GM18907 (cell line): Measurements from ENCODE around the gene CRKL.
A peak's percentile ranks its signal among the peaks of the same experiment; 100 is the strongest.

Source experiments
- ATAC-seq: cut with Tn5 transposase; IDR thresholded peaks from one replicate; pipeline ENCODE4 v1.9.1; 2021; ENCODE audit warnings: mild to moderate bottlenecking, moderate library complexity; ENCODE audit not compliant: unreplicated experiment

Gene CRKL

GRCh38 chr22:20994902-20995241 lies 77.7 kb downstream of the CRKL start:
- no peak for ATAC-seq

DNA sequence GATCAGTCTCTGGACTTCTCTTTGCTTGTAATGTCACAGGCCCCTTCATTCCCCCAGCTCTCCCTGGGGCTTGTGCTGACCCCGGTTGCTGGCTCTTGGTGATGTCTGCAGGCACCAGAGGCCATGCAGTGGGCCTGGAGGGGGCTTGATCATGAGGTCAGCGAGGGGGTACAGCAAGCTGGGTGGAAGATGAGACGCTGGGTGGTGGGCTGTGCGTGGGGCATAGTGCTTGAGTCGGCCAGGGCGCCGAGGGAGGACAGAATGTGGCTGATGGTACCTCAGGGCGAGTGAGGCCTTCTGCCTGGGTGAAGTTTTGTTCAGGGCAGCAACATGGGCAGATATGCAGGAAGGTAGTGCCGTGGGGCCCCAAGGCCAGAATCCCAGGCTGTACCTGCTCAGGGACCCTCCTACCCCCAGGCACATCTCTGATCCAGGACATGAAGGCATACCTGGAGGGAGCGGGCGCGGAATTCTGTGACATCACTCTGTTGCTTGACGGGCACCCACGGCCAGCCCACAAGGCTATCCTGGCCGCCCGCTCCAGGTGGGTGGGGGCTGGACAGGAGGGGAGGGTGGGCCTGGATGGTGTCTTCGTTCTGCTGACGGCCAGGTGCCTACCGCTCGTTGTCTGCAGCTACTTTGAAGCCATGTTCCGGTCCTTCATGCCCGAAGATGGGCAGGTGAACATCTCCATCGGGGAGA lies 78.3 kb downstream of the CRKL start:
- ATAC-seq = no peak

GRCh38 chr22:20996031-20996410 lies 78.8 kb downstream of the CRKL start:
- ATAC-seq = no peak

GRCh38 chr22:20996598-20997535 lies 79.7 kb downstream of the CRKL start:
- ATAC-seq = no peak

DNA sequence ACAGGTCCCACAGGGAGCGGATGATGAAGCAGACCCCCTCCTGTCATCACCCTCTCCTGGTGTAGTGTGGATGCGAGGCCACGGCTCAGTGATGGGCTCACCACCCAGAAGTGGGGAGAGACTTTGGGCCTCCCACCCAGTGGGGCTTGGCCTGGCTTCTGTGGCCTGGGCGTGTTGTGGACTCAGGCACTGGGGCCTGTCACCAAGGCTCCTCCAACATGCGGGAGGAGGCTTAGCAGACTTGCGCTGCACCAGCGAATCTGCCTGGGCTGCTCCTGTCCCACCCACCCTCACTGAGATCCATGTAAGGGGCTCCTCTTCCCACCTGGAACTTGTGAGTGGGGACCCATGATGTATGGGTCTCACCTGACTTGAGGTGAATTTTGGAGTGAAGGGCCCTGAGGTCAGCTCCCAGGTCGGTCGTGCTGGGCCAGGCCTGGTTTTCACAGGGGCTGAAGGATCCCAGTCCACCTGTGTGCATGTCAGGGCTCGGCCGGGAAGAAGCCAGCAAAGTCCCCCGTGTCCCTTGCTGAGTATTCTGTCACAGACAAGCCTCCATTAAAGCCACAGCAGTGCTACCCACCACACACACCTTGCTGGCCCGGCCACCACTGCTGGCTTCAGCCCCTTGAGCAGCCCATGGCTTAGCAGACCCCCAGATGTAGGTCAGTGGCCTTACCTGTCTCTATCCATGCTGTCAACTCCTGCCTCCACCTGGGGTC lies 80.5 kb downstream of the CRKL start:
- ATAC-seq = no peak

- no peak for ATAC-seq
Observed at GRCh38 chr22:20998411-20999336, 81.5 kb downstream of the CRKL start.

DNA sequence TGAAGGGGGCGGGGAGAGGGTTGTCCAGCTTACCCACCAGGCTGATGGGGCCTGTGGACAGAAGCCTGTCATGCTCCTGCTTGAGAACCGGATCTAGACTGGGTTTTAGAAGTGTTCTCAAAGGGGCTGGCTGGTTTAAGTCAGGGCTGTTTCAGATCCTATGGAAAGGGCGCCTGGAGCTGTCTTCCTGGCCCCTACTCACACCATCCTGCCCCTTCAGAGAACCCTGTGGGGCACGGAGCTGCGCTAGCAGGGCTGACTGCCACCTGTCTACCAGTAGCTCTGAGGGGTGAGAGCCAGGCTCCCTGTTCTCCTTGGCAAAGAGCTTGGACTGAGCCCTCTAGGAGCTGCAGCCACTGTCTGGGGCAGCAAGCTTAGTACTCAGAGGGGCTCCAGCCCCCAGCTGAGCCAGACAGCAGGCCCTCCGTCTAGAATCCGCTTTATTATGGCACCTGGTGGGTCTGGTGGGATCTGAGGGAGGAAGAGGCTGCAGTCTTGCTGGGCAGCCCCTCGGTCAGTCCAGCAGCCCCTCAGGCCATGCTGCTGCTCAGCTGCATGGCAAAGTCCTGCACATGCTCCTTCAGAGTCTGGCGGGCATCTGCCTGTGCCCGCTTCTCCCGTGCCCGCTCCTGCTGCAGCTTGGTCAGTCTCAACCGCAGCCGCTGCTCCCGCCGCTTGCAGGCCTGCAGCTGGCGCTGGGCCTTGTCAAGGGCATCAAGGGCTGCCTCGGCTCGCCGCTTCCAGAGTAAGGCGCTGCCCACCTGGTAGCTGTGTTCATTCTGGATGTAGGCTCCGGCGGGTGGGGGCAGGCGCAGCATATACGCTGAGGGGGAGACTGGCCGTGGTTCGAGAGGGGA lies 82.4 kb downstream of the CRKL start:
- no peak for ATAC-seq

GRCh38 chr22:21000207-21000986 lies 83.2 kb downstream of the CRKL start:
- no peak for ATAC-seq

DNA sequence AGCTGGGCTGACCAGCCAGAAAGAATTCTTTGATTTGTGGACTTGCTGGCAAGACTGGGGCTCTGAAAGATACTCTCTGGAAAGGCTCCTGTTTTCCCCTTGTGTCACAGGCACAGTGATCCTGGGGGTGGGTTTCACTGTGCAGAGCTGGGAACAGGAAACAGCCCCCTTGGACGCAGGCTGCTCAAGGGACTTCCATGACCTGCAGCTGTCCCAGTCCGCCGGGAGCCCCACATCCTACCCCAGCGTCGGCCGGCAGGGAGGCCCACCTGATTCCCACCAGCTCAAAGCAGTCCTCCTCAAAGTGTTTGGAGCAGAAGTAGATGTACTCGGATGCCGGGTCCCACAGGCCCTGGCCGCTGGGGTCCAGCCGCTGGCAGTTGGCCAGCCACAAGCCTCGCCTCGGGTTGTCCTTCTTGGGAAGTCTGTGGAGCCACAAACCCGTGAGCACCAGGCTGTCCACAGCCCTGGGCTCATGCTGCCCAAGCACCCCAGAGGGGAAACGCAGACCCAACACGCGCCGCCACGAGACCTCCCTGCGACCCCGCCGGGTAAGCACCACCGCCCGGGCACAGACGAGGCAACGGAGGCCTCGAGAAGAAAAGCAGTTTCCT lies 83.9 kb downstream of the CRKL start:
- ATAC-seq = no peak

- ATAC-seq = peak; percentile 89
Observed at GRCh38 chr22:21001601-21002325, 84.6 kb downstream of the CRKL start, which contains the start of gene THAP7. Gene THAP7, minus strand, starts transcription at chr22:21002118. Its CDS starts 207 bp downstream, at chr22:21001911.
